WERI-Rb-1 (cell line): ENCODE data around the gene STK10.

ENCODE experiments used
- DNase-seq: peaks from one replicate; pipeline ENCODE4 v3.0.0-alpha.2; 2020
- H3K27ac ChIP-seq: fragments of 250-450 bp; sonication (Bioruptor Pico); 2 replicates; pipeline ENCODE4 v1.5.1; 2020; ENCODE audit warnings: mild to moderate bottlenecking, moderate library complexity
- H3K27me3 ChIP-seq: fragments of 250-450 bp; sonication (Bioruptor Pico); 2 replicates; pipeline ENCODE4 v1.5.1; 2021; ENCODE audit warnings: mild to moderate bottlenecking, low read depth, moderate library complexity; ENCODE audit not compliant: insufficient read depth, severe bottlenecking
- H3K36me3 ChIP-seq: fragments of 250-450 bp; sonication (Bioruptor Pico); 2 replicates; pipeline ENCODE4 v1.5.1; 2020; ENCODE audit warnings: mild to moderate bottlenecking, moderate library complexity
- H3K4me3 ChIP-seq: 2 replicates; pipeline ENCODE4 v1.5.1; 2011; ENCODE audit warnings: low read depth, mild to moderate bottlenecking, control low read depth, low read length
- H3K9me3 ChIP-seq: fragments of 250-450 bp; sonication (Bioruptor Pico); 2 replicates; pipeline ENCODE4 v1.5.1; 2021; ENCODE audit warnings: mild to moderate bottlenecking, moderate library complexity; ENCODE audit not compliant: severe bottlenecking
- CTCF ChIP-seq: IDR thresholded peaks from 2 replicates; pipeline ENCODE4 v1.5.1; 2011; ENCODE audit warnings: low read depth, mild to moderate bottlenecking, control low read depth, inconsistent platforms, low read length

The STK10 gene

GRCh38 chr5:172096207-172096940, 91.7 kb downstream of the STK10 start:
- H3K4me3 ChIP-seq = no peak overlapping the region
- H3K27me3 ChIP-seq = no peaks in the 10 kb centered on the region
- TF ChIP-seq CTCF = no peak
- no peak overlapping the region for H3K27ac ChIP-seq
- DNase-seq = no peak
- H3K36me3 ChIP-seq = no peaks in the 10 kb centered on the region
- H3K9me3 ChIP-seq = no peaks in the 10 kb centered on the region

DNA sequence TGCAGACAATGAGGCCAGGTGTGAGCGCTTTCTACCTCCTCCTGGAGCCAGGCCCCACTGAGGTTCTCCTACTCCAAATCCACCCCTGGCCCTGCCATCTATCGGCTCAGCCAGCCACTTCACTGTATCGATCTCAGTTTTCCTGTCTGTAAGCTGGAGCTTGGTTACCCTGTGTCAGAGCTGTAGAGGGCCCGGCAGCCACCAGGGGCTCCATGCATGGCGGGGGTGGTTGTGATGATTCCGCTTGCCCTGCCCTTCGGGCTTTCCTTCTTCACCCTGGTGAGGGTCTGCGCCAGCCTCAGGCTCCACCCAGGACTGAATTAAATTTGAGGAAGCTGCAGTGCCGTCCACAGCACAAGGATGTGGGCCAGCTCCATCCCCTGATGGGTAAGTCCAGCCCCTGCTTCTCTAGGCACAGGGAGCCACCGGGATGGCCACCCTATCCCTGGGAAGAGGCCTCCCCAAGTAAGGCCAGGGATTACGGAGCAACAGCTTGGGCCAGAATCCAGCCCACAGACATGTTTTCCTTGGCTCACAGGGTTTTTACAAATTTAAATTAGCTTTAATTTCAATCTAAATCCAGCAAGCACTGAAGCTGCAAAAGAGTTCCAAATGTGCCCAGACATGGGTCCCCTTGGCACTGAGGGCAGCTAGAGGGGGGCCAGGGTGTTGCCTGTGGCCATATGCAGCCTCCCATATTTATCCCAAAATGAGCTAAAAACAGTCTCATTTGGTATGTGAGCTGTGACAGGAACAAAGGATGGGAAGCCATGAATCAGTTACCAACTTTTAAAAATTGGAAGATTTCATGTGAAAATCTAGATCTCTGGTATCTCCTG, 92.4 kb downstream of the STK10 start:
- Histone ChIP-seq H3K27me3 (no peaks in the 10 kb centered on the region), H3K36me3 (no peaks in the 10 kb centered on the region), H3K4me3 (no peak overlapping the region), H3K27ac (no peak overlapping the region), H3K9me3 (no peaks in the 10 kb centered on the region)
- TF ChIP-seq CTCF = peak; percentile 24; the same call in 1 of the 2 replicates
- no peak for DNase-seq

DNA sequence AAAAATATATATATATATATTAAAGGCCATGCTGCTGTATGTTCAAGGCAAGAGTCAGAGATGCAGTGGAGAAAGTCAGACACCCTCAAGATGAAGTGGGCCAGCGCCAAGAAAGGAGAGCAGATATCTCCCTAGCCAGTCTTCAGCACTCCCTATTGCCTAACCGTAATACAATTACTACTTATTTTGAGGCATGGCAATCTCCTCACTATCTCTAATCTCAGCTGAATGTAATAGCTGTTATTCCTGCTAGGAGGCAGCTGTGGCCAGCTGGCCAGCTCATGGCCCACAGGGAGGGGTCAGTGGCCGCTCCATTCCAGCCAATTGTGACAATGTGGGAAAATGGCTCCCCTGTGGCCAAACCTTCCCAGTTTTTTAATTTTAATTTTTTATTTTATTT, 94.1 kb downstream of the STK10 start:
- Histone ChIP-seq H3K9me3 (no peaks in the 10 kb centered on the region), H3K36me3 (no peaks in the 10 kb centered on the region), H3K27me3 (no peaks in the 10 kb centered on the region), H3K27ac (no peak overlapping the region), H3K4me3 (no peak overlapping the region)
- TF ChIP-seq CTCF = no peak
- no peak for DNase-seq

- Histone ChIP-seq H3K4me3 (no peak overlapping the region), H3K9me3 (no peaks in the 10 kb centered on the region), H3K27me3 (no peaks in the 10 kb centered on the region), H3K27ac (no peak overlapping the region), H3K36me3 (no peaks in the 10 kb centered on the region)
- no peak for TF ChIP-seq CTCF
- DNase-seq = no peak
Observed at GRCh38 chr5:172093559-172093958, 94.5 kb downstream of the STK10 start.

- no peak for DNase-seq
- Histone ChIP-seq H3K9me3 (no peaks in the 10 kb centered on the region), H3K4me3 (no peak overlapping the region), H3K27me3 (no peaks in the 10 kb centered on the region), H3K27ac (no peak overlapping the region), H3K36me3 (no peaks in the 10 kb centered on the region)
- TF ChIP-seq CTCF = no peak
Observed at GRCh38 chr5:172091956-172092732, 95.9 kb downstream of the STK10 start.
